Measurements from ENCODE around the gene STPG3.

- TF ChIP-seq CTCF (IDR thresholded peaks at IDR 0.05; ENCODE audit: insufficient read depth, low read length) (no peak), GABPA (IDR thresholded peaks at IDR 0.05; ENCODE audit: low read depth) (no peak)
Observed at GRCh38 chr9:137278061-137278701, 27.1 kb downstream of the STPG3 start.
